A549 (cell line): ENCODE measurements around the gene RNASEH2C. TPM values are rescaled to one million over a fixed set of nuclear protein-coding genes. Genes with fewer than 3 reads are reported as not detected.

Source experiments
- ATAC-seq, 2 experiments: fragments of 200-7000 bp in 1 of 2; fragments of >200 bp in 1 of 2; cut with Nextera tagmentation in 1 of 2; cut with Tn5 transposase in 1 of 2; 3 replicates each; pipeline versions ENCODE4 v1.8.0 to v1.9.1; 2018 to 2020; ENCODE audit warnings: mild to moderate bottlenecking in 1 of 2, moderate library complexity in 1 of 2
- CTCF ChIA-PET: fragments of 300-600 bp; sonication (Branson Sonifier 250); formaldehyde crosslinking; extraction: SDS; loops from one replicate; lab custom pipeline; 2021; ENCODE audit warnings: antibody characterized with exemption, inconsistent platforms; lab: Yijun Ruan, JAX
- POLR2A ChIA-PET: fragments of 350-600 bp; formaldehyde crosslinking; extraction: SDS; loops from one replicate; lab custom pipeline; 2021; ENCODE audit warnings: antibody characterized with exemption, inconsistent platforms; lab: Yijun Ruan, JAX
- DNase-seq, 2 experiments: peaks; one replicate each; pipeline versions ENCODE4 v3.0.0 to v3.0.0-alpha.2; 2011 to 2016; ENCODE audit warnings: low read depth in 1 of 2, low spot score in 1 of 2
- FAIRE-seq: peaks from 2 replicates; lab custom pipeline; 2011; peaks lifted over from hg19 to GRCh38; lab: Jason Lieb, UNC
- H3K27ac ChIP-seq, 2 experiments: fragments of >200 bp; sonication (Bioruptor Twin); formaldehyde crosslinking; 3 replicates each; pipeline ENCODE4 v1.5.1; 2016 to 2017
- H3K4me1 ChIP-seq: fragments of >200 bp; sonication (Bioruptor Twin); formaldehyde crosslinking; 3 replicates; pipeline ENCODE4 v1.6.1; 2016
- H3K4me2 ChIP-seq: fragments of >200 bp; sonication (Bioruptor Twin); formaldehyde crosslinking; 3 replicates; pipeline ENCODE4 v1.6.1; 2016
- H3K4me3 ChIP-seq: fragments of >200 bp; sonication (Bioruptor Twin); formaldehyde crosslinking; 3 replicates; pipeline ENCODE4 v1.5.1; 2016
- H3K9me3 ChIP-seq: fragments of >200 bp; sonication (Bioruptor Twin); formaldehyde crosslinking; 3 replicates; pipeline ENCODE4 v1.6.1; 2016
- BHLHE40 ChIP-seq: IDR thresholded peaks from 2 replicates; pipeline ENCODE4 v1.6.1; 2012; ENCODE audit warnings: low read depth, low read length, inconsistent platforms
- EHF ChIP-seq: fragments of 250-450 bp; sonication (Bioruptor Pico); IDR thresholded peaks from 2 replicates; pipeline ENCODE4 v1.5.0; 2020; ENCODE audit warnings: mild to moderate bottlenecking
- EP300 ChIP-seq, 2 experiments: fragments of >200 bp; sonication (Bioruptor Twin); formaldehyde crosslinking; IDR thresholded peaks; 2 replicates in 1 of 2; 3 replicates in 1 of 2; pipeline ENCODE4 v1.6.1; 2016 to 2017
- FOSB ChIP-seq: fragments of 250-450 bp; sonication (Bioruptor Pico); IDR thresholded peaks from 2 replicates; pipeline ENCODE4 v1.5.0; 2020; ENCODE audit warnings: mild to moderate bottlenecking, moderate library complexity
- HEYL ChIP-seq: fragments of 250-450 bp; sonication (Bioruptor Pico); IDR thresholded peaks from 2 replicates; pipeline ENCODE4 v1.8.0; 2021; ENCODE audit warnings: mild to moderate bottlenecking, moderate library complexity
- HMGXB4 ChIP-seq: fragments of 250-450 bp; sonication (Bioruptor Pico); IDR thresholded peaks from 2 replicates; pipeline ENCODE4 v1.5.0; 2021; ENCODE audit warnings: mild to moderate bottlenecking, moderate library complexity, borderline replicate concordance
- HOXA7 ChIP-seq: fragments of 250-450 bp; sonication (Bioruptor Pico); IDR thresholded peaks from 2 replicates; pipeline ENCODE4 v1.5.0; 2020; ENCODE audit warnings: mild to moderate bottlenecking, moderate library complexity
- JUN ChIP-seq, 2 experiments: fragments of >200 bp; sonication (Bioruptor Twin); formaldehyde crosslinking; IDR thresholded peaks; 2 replicates in 1 of 2; 3 replicates in 1 of 2; pipeline ENCODE4 v1.6.1; 2016 to 2017
- JUNB ChIP-seq: fragments of >200 bp; sonication (Bioruptor Twin); formaldehyde crosslinking; IDR thresholded peaks from 2 replicates; pipeline ENCODE4 v1.6.1; 2016
- KDM5A ChIP-seq: fragments of 200-600 bp; sonication (generic); IDR thresholded peaks from 2 replicates; pipeline ENCODE4 v1.6.1; 2016; ENCODE audit warnings: antibody characterized with exemption, mild to moderate bottlenecking
- NPAS2 ChIP-seq: fragments of 250-450 bp; sonication (Bioruptor Pico); IDR thresholded peaks from 2 replicates; pipeline ENCODE4 v1.8.0; 2022; ENCODE audit warnings: mild to moderate bottlenecking, moderate library complexity, borderline replicate concordance
- NR3C1 ChIP-seq: fragments of >200 bp; sonication (Bioruptor Twin); formaldehyde crosslinking; IDR thresholded peaks from 3 replicates; pipeline ENCODE4 v1.6.1; 2017
- PHF8 ChIP-seq: fragments of 200-600 bp; sonication (generic); IDR thresholded peaks from 2 replicates; pipeline ENCODE4 v1.6.1; 2016; ENCODE audit warnings: low read depth, mild to moderate bottlenecking, antibody characterized with exemption, moderate library complexity, borderline replicate concordance
- POLR2A ChIP-seq: IDR thresholded peaks from 2 replicates; pipeline ENCODE4 v1.6.1; 2012; ENCODE audit warnings: mild to moderate bottlenecking, low read length
- POLR2AphosphoS2 ChIP-seq: conservative IDR thresholded peaks from 2 replicates; pipeline ENCODE4 v1.6.1; 2012; ENCODE audit warnings: low read length, improper control_type of control experiment, inconsistent platforms
- RAD21 ChIP-seq, 2 experiments: fragments of >200 bp in 1 of 2; sonication (Bioruptor Twin) in 1 of 2; formaldehyde crosslinking in 1 of 2; IDR thresholded peaks in 1 of 2; conservative IDR thresholded peaks in 1 of 2; 2 replicates in 1 of 2; 3 replicates in 1 of 2; pipeline ENCODE4 v1.6.1; 2012 to 2018; ENCODE audit warnings: inconsistent platforms in 1 of 2
- RFX5 ChIP-seq: fragments of 450-650 bp; IDR thresholded peaks from 2 replicates; pipeline ENCODE4 v1.7.1; 2014; ENCODE audit warnings: antibody characterized with exemption, mild to moderate bottlenecking, moderate library complexity
- SMC3 ChIP-seq: fragments of >200 bp; sonication (Bioruptor Twin); formaldehyde crosslinking; IDR thresholded peaks from 3 replicates; pipeline ENCODE4 v1.6.1; 2018; ENCODE audit warnings: inconsistent platforms
- SREBF2 ChIP-seq: fragments of 450-650 bp; IDR thresholded peaks from 2 replicates; pipeline ENCODE4 v1.6.1; 2014; ENCODE audit warnings: mild to moderate bottlenecking, moderate library complexity
- ZNF302 ChIP-seq: fragments of 250-450 bp; sonication (Bioruptor Pico); IDR thresholded peaks from 2 replicates; pipeline ENCODE4 v1.9.0; 2021; ENCODE audit warnings: inconsistent platforms, mild to moderate bottlenecking, moderate library complexity
- ZSCAN20 ChIP-seq: fragments of 250-450 bp; sonication (Bioruptor Pico); IDR thresholded peaks from 2 replicates; pipeline ENCODE4 v1.8.0; 2022; ENCODE audit warnings: mild to moderate bottlenecking, moderate library complexity
- WGBS: methylation state at CpG from one replicate; pipeline ENCODE4 v1.1.6; 2017; ENCODE audit errors: missing lambda C conversion rate; 5-methylcytosine and 5-hydroxymethylcytosine counted together
- polyA plus RNA-seq, 4 experiments: library from polyadenylated mRNA; depleted of rRNA in 3 of 4; stranded (reverse); fragments of >200 nt; fragmentation: RNase III in 1 of 4; extraction: RNeasy Plus Mini Kit Qiagen cat#74134 plus additional on column Dnase treatment in 1 of 4; gene quantifications; 2 replicates in 3 of 4; 3 replicates in 1 of 4; pipeline ENCODE4 v1.2.3, GENCODE V29; 2011 to 2017

Gene RNASEH2C
- polyA plus RNA-seq, 2 of the 4 experiments (the other 2 are of a cell fraction) = 15.1 to 36.9 TPM

- no peak overlapping the region for H3K4me3 ChIP-seq
- no peak for ATAC-seq
- no peaks in the 10 kb centered on the region for H3K9me3 ChIP-seq
- 86% methylated on average over 13 of the region's 14 CpGs for WGBS
- no peak for FAIRE-seq
- no peak overlapping the region for H3K27ac ChIP-seq
- ChIA-PET CTCF (interaction anchor here (0.9 to 16.0 kb wide), 4 partner anchors 11 to 172 kb away, joined by 3 to 222 read pairs (median 34); partner anchors contain the start of genes AP5B1 and FIBP), POLR2A (no interaction called here)
- peaks cover 15% of the 10 kb centered on the region for H3K4me1 ChIP-seq
- H3K4me2 ChIP-seq = no peak overlapping the region
- no peak for TF ChIP-seq HEYL (CRISPR knock-in tag)
- TF ChIP-seq, all 56 proteins: peak for 0
- DNase-seq = no peak
Measured at GRCh38 chr11:65716774-65717405, 3.7 kb downstream of the RNASEH2C start.

DNA sequence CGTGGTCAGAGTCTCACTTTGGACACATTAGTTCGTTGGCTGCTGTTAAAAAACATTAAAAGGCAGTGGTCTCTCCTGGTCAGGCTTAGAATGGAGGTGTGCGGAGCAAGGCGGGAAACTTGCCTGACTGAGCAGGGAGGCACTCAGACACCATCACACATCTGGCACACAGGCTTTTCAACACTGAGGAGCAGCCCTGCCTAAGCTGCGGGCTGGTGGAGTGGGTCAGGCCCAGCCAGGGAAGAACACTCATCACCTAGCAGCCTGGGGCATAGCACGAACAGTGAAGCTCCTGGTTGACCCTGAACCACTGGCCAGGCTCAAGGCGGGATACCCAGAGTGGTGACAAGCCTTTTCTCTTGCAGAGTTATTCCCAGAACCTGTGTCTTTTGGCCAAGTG lies 4.3 kb downstream of the RNASEH2C start:
- no peak overlapping the region for H3K4me2 ChIP-seq
- ATAC-seq (no peak), DNase-seq (no peak), FAIRE-seq (no peak)
- TF ChIP-seq JUNB = no peak
- no peak for TF ChIP-seq JUN (IDR thresholded peaks at IDR 0.05)
- no peak for TF ChIP-seq SMC3
- no peak for TF ChIP-seq SREBF2
- POLR2A ChIA-PET = no interaction called here
- no peak overlapping the region for H3K4me3 ChIP-seq
- H3K27ac ChIP-seq = no peak overlapping the region
- WGBS = 74% methylated on average over 7 of the region's 7 CpGs
- no peaks in the 10 kb centered on the region for H3K9me3 ChIP-seq
- CTCF ChIA-PET = interaction anchor here (0.9 to 16.0 kb wide), 4 partner anchors 10 to 172 kb away, joined by 3 to 222 read pairs (median 34); partner anchors contain the start of genes AP5B1 and FIBP
- H3K4me1 ChIP-seq = peaks cover 15% of the 10 kb centered on the region

DNA sequence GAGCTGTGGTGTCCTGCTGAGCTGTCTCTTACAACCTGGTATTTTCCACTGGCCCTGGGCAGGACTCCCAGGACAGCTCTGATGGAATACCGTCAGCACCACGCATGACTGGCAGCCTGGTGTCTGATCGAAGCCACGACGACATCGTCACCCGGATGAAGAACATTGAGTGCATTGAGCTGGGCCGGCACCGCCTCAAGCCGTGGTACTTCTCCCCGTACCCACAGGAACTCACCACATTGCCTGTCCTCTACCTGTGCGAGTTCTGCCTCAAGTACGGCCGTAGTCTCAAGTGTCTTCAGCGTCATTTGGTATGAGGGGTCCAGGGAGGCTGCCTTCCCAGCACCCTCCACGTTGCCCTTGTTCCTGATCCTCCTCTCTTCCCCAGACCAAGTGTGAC lies 6.2 kb downstream of the RNASEH2C start:
- ATAC-seq (no peak), DNase-seq (no peak), FAIRE-seq (no peak)
- TF ChIP-seq POLR2A = 0 out of 2 replicates have a peak, but pooled peaks have one; percentile 4
- no peak for TF ChIP-seq HMGXB4 (CRISPR knock-in tag)
- Histone ChIP-seq H3K4me3 (no peak overlapping the region), H3K4me1 (peaks cover 21% of the 10 kb centered on the region), H3K27ac (no peak overlapping the region), H3K4me2 (no peak overlapping the region), H3K9me3 (no peaks in the 10 kb centered on the region)
- ChIA-PET CTCF (interaction anchor here (0.9 to 16.0 kb wide), 6 partner anchors 8 to 308 kb away, joined by 3 to 222 read pairs (median 5); partner anchors contain the start of genes AP5B1 and SIPA1), POLR2A (interaction anchor here (3.5 kb wide), 1 partner anchor 145 kb away, joined by 29 read pairs; no protein-coding TSS in a partner anchor)
- 93% methylated on average over 16 of the region's 16 CpGs for WGBS

DNA sequence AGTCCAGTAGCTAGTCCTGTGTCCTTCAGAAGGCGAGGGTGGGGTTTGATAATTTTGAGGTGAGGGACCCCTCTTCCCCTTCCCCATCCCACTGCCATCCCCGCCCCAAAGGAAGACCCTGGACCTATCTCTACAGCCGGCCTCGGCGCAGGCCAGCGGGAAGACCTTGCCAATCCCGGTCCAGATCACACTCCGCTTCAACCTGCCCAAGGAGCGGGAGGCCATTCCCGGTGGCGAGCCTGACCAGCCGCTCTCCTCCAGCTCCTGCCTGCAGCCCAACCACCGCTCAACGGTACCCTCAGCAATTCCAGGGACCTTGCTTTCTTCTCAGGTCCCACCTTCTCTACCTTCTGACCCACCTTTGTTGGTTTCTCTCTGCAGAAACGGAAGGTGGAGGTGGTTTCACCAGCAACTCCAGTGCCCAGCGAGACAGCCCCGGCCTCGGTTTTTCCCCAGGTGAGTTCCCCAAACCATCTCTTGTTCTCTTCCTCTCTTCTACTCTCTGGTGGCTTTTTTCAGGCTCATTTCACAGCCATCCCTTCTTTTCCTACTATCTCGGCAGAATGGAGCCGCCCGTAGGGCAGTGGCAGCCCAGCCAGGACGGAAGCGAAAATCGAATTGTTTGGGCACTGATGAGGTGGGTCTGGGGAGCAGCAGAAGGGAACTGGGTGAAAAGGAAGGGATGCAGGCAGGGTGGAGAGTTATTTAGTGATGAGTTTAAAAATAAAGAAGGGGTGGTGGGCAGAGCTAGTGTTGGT lies 7.2 kb downstream of the RNASEH2C start:
- POLR2A ChIA-PET = interaction anchor here (1.0 to 3.5 kb wide), 5 partner anchors 10 to 171 kb away, joined by 3 to 29 read pairs (median 6); no protein-coding TSS in a partner anchor
- no peak for DNase-seq
- CTCF ChIA-PET = interaction anchor here (1.8 to 16.0 kb wide), 10 partner anchors 31 to 332 kb away, joined by 3 to 222 read pairs (median 15); partner anchors contain the start of genes AP5B1, CCDC85B, FIBP and MUS81
- no peak for FAIRE-seq
- H3K27ac ChIP-seq = peak overlapping the region in 1 of 2 experiments; percentile 97; a peak in 2 of 6 replicates
- no peaks in the 10 kb centered on the region for H3K9me3 ChIP-seq
- peak overlapping the region; percentile 60; the same call in 2 of the 3 replicates for H3K4me3 ChIP-seq
- WGBS = 96% methylated on average over 24 of the region's 24 CpGs
- TF ChIP-seq RFX5 (no peak), NPAS2 (CRISPR knock-in tag) (no peak), POLR2AphosphoS2 (no peak), EHF (no peak), ZSCAN20 (CRISPR knock-in tag) (no peak), BHLHE40 (no peak), RAD21 (conservative IDR thresholded peaks at IDR 0.05 in 1 of 2, IDR thresholded peaks at IDR 0.05 in 1 of 2) (no peak), KDM5A (no peak), HOXA7 (CRISPR knock-in tag) (no peak), NR3C1 (no peak), ZNF302 (no peak), PHF8 (no peak), POLR2A (no peak), EP300 (IDR thresholded peaks at IDR 0.05) (no peak), FOSB (no peak), HEYL (CRISPR knock-in tag) (no peak)
- no peak for ATAC-seq
- H3K4me1 ChIP-seq = peaks cover 15% of the 10 kb centered on the region
- H3K4me2 ChIP-seq = peak overlapping the region; percentile 93
